NCI-H2029 (cell line): ENCODE results near the gene TACR2.

Experiments
- DNase-seq: peaks from one replicate; lab custom pipeline; 2025; lab: John Stamatoyannopoulos, UW

TACR2 gene

GRCh38 chr10:69374242-69374641 is 42.5 kb downstream of the TACR2 start:
- DNase-seq, result no peak

- no peak for DNase-seq
These were observed 44.4 kb downstream of the TACR2 start for GRCh38 chr10:69372126-69372980.

GRCh38 chr10:69367469-69367868 is 49.2 kb downstream of the TACR2 start:
- DNase-seq, result no peak

- DNase-seq, result peak; percentile 74
These were observed 50.0 kb downstream of the TACR2 start for GRCh38 chr10:69366738-69367137.

- no peak for DNase-seq
These were observed 52.3 kb downstream of the TACR2 start for GRCh38 chr10:69364232-69364940.

- DNase-seq, result no peak
These were observed 53.1 kb downstream of the TACR2 start for GRCh38 chr10:69363666-69364065.

GRCh38 chr10:69362471-69362954 is 54.2 kb downstream of the TACR2 start:
- DNase-seq, result peak; percentile 43

- DNase-seq, result peak; percentile 74
These were observed 55.5 kb downstream of the TACR2 start for GRCh38 chr10:69361303-69361614.

- DNase-seq, result peak; percentile 80
These were observed 56.0 kb downstream of the TACR2 start for GRCh38 chr10:69360485-69361302.

GRCh38 chr10:69359594-69359993 is 57.1 kb downstream of the TACR2 start:
- no peak for DNase-seq

GRCh38 chr10:69359148-69359547 is 57.6 kb downstream of the TACR2 start:
- no peak for DNase-seq

- no peak for DNase-seq
These were observed 58.4 kb downstream of the TACR2 start for GRCh38 chr10:69358148-69358795.

GRCh38 chr10:69356187-69356586 is 60.5 kb downstream of the TACR2 start:
- no peak for DNase-seq

- DNase-seq, result no peak
These were observed 62.6 kb downstream of the TACR2 start for GRCh38 chr10:69353977-69354635.
